GM10847 (cell line): ENCODE data around the gene UBL4A.

ENCODE experiments used
- POLR2A ChIP-seq: IDR thresholded peaks from 2 replicates; pipeline ENCODE4 v1.6.1; 2011; ENCODE audit not compliant: insufficient read length; ENCODE audit errors: extremely low read depth

Gene UBL4A

DNA sequence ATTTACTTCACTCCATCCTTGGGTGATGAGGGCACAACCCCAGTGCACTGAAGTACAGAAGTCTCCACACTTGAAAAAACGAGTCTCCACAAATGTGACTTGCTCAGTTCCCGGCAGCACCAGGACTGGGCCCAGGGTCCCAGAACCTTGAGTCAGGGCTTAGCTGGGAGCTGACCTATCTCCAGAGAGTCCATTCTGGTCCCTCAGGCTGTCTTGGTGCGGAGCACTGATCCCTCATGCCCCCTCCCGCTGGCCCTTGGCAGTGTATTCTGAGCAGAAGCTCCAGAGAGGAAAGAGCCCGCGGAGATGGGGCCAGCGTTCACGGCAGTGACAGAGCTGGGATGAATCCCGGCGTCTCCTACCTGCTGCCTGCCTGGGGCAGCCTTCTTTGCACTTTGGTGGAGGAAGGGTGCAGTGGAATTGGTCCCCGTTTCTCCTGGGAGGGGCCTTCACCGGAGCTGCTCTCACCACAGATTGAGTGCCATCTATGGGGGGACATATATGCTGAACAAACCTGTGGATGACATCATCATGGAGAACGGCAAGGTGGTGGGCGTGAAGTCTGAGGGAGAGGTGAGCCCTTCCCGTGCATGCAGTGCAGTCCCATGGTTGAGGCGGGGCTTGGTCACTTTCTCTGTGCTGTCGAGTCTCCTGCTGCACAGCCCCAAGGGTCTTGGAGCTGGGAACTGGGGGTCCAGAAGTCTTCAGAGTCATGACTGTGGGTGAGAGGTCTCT lies 45.6 kb downstream of the UBL4A start:
- no peak for TF ChIP-seq POLR2A

DNA sequence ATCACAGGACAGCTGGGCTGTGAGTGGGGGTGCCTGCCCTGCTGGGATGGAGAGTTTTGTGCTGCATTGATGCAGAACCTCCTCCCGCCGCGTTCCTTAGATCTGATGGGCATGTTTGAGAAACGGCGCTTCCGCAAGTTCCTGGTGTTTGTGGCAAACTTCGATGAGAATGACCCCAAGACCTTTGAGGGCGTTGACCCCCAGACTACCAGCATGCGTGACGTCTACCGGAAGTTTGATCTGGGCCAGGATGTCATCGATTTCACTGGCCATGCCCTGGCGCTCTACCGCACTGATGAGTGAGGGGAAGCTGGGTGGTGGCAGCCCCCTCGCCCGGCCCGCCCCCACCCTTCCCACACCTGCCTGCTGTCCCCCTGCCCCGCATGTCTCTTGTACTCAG lies 46.6 kb downstream of the UBL4A start:
- TF ChIP-seq POLR2A: no peak

DNA sequence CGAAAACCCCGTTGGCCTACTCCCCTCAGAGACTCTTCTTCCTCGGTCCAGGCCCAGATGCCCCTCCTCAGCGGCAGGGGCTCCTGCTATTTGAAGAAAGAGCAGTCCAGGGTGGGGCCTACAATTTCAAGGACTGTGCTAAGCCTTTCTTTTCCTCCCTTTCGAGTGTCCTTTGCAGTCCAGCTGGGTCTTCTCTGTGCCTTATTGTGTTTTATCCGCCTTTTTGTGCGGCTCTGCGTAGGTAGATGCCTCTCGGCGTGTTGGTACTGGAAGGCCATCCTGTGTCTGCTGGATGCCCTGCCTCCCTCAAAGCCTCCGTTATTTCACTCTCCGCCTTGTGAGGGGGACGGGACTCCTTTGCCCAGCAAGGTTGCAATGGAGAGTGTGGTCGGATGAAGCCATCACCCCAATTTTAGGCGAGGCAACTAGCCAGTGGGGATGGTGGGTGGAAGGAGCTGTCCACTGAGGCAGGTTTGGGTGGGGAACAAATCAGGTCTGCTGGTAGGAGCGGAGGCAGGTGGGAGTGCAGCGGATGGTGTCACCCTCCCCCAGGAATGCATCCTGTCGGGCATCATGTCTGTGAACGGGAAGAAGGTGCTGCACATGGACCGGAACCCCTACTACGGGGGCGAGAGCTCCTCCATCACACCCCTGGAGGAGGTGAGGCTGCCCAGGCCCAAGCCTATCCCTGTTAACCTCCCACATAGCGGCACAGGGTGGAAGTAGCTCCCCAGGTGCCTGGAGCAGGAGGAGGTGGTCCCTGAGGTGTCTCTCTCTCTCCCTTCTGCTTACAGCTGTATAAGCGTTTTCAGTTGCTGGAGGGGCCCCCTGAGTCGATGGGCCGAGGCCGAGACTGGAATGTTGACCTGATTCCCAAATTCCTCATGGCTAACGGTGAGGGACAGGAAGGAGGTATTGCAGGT lies 48.2 kb downstream of the UBL4A start:
- TF ChIP-seq POLR2A: no peak

DNA sequence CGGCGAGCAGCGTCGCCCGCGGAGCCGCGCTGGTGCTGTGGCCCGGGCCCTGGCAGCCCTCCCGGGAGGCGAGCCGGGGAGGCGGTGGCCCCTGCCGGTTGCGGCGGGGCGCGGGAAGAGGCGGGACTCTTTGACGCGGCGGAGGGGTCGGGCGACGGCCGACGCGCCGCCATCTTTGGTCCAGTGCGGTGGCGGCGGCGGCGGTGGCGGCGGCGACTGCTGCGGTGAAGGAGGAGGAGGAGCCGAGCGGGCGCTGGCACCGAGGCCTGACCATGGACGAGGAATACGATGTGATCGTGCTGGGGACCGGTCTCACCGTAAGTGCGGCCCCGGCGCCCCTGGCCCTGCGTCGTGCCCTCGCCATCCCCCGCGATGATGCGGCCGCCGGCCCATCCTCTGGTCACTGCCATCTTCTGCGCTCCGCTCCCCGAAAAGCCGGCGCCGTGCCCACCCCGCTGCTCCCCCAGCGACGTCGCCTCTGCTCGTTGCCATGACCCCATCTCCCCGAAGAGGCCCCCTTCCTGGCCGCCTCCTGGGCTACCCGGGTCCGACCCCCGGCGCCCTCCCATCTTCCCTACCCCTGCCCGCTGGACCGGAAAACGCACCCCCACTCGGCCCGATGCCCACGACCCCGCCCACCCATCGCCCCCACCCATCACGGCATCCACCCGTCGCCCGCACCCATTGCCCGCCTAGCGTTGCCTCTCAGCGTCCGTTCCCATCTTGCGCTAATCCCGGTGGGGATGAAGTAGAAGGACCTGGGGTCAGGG lies 49.2 kb downstream of the UBL4A start, which contains the start of gene GDI1:
TSS of gene GDI1 (plus strand) at position 172 of the 770 bp plus-strand sequence. CDS start at position 273, 101 bp downstream.
- TF ChIP-seq POLR2A: peak; percentile 38

DNA sequence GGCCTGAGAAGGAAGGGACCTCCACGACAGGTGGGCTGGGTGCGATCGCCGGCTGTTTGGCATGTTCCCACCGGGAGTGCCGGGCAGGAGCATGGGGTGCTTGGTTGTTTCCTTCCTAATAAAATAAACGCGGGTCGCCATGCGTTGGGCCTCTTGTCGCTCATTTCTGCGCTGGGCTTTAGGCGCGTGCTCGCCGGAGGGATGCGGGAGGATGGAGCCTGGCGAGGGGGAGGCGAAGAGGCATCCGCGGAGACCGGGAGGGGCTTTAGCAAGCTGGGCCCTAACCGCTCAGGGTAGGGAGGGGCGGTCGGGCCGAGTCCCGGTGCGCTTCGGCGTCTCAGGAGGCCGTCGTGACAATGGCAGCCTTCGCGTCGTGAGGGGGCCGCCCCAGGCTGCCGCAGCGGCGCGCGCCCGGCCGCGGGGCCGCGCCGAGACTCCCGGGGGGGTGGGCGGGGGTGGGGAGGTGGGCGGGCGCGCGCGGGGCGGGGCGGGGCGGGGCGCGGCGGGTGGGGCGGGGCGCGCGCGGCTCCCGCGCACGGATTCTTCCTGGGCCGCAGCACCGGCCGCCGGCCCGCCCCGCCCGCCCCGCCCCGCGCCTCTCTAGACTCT lies 49.9 kb downstream of the UBL4A start:
- no peak for TF ChIP-seq POLR2A

DNA sequence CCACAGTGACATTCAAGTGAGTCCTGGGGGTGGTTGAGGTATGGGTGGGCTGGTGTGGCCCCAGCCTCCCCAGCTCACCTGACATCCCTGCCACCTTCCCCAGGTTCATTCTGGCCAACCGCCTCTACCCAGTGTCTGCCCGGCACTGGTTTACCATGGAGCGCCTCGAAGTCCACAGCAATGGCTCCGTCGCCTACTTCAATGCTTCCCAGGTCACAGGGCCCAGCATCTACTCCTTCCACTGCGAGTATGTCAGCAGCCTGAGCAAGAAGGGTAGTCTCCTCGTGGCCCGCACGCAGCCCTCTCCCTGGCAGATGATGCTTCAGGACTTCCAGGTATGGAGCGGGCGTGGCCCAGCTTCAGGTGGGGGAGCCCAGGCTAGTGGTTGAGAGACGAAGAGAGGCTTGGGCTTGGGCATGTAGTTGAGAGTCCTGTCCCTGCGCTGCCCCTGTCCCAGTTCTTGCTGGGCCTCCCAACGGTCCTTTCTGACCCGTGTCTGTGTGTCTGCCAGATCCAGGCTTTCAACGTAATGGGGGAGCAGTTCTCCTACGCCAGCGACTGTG lies 51.2 kb downstream of the UBL4A start:
- TF ChIP-seq POLR2A: no peak

DNA sequence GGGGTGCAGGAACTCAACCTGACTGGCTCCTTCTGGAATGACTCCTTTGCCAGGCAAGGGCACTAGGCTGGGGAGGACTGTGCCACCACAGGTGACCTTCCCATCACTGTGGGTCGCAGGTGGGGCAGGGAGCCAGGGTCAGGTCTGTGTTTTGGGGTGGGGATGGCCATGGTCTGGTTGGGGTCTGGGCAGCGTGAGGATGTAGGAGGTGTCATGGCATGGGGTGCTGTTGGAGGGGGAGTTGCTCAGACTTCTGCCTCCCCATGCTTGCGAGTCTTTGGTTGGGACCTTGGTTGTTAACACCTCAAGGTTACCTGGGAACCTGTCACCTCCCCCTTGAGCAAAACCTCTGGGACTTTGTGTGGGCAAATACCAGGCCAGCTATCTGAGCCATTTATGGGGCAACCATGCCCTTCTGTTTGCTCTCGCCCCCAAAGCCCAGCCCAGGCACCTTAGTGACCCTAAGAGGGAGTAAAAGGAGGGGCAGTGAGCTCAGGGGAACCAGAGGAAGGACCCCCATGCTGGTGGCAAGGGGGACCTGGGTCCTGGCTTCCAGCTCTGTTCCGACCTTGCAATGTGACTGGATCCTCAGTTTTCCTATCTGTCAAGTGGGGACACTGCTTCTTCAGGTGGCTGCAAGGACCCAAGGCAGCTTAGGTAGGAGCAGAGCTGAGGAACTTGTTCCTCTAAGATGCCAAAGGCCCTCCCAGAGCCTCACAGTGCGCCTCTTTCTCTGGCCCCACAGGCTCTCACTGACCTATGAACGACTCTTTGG lies 51.8 kb downstream of the UBL4A start:
- no peak for TF ChIP-seq POLR2A
